GM12865 (cell line): ENCODE data around the gene TOX2.

Experiments used
- DNase-seq: peaks from one replicate; pipeline ENCODE4 v3.0.0; 2010; ENCODE audit warnings: low read depth
- H3K4me3 ChIP-seq: 2 replicates; pipeline ENCODE4 v1.5.1; 2011; ENCODE audit warnings: mild to moderate bottlenecking, low read depth, low read length, control low read depth
- TF ChIP-seq, protein P1 (sequence below): IDR thresholded peaks from 2 replicates; pipeline ENCODE4 v1.5.1; 2011; ENCODE audit warnings: low read length, control low read depth, low read depth, inconsistent platforms; ENCODE audit not compliant: insufficient read depth; ENCODE audit errors: missing control alignments

The TOX2 gene

DNA sequence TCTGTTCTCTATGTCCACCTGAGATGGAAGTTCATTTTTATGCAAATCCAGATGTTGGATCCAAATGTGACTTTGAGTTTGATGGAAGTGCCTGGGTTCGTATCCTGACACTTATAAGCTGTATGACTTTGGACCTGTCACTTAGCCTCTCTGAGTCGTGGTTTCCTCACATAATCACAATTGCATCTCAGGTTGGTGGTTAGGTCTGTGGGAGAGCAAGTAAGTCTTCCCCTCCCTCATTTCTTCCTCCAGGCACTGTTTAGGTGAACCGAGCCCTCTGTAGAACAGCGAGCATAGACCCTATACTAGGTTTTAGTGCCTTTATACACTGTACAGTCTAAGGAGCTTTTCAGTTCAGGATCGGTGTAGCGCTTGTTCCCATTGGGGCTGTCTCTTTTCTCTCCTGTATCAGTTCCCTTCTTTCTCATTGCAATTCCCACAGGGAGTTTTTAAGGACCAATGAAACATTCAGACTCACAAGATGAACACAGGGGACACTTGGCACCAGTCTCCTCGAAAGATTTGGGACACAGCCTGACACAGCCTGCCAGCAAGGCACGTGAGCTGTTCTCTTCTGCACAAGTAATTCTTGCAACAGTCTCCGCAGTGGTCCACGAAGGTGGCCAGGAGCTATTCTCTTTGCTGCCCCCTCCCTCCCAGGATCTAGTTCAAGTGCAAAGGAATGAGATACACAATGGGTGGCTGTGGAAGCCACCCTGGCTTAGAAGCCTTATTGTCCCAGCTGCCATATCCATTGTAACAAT, 11.8 kb downstream of the TOX2 start:
- TF ChIP-seq, protein P1, sequence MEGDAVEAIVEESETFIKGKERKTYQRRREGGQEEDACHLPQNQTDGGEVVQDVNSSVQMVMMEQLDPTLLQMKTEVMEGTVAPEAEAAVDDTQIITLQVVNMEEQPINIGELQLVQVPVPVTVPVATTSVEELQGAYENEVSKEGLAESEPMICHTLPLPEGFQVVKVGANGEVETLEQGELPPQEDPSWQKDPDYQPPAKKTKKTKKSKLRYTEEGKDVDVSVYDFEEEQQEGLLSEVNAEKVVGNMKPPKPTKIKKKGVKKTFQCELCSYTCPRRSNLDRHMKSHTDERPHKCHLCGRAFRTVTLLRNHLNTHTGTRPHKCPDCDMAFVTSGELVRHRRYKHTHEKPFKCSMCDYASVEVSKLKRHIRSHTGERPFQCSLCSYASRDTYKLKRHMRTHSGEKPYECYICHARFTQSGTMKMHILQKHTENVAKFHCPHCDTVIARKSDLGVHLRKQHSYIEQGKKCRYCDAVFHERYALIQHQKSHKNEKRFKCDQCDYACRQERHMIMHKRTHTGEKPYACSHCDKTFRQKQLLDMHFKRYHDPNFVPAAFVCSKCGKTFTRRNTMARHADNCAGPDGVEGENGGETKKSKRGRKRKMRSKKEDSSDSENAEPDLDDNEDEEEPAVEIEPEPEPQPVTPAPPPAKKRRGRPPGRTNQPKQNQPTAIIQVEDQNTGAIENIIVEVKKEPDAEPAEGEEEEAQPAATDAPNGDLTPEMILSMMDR: no peak
- no peak for DNase-seq
- H3K4me3 ChIP-seq: no peak overlapping the region

DNA sequence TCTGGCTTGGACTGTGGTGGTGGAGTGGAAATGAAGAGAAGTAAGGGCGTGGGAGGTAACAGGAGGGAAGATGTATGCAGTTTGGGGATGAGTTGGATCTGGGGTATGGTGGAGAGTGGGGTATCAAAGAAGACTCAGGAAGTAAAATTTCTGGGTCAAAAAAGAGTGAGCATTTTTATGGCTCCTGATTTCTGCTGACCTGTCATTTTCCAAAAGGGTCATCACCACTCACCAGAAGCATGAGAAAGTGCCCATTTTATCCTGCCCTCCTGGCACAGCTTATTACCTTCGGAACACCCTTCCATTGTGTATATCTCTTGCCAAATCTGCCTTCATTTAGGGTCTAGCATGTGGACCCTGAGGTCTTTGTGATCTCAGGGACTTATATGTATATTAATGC, 17.3 kb downstream of the TOX2 start:
- TF ChIP-seq, protein P1: no peak
- no peak for DNase-seq
- H3K4me3 ChIP-seq: no peak overlapping the region

DNA sequence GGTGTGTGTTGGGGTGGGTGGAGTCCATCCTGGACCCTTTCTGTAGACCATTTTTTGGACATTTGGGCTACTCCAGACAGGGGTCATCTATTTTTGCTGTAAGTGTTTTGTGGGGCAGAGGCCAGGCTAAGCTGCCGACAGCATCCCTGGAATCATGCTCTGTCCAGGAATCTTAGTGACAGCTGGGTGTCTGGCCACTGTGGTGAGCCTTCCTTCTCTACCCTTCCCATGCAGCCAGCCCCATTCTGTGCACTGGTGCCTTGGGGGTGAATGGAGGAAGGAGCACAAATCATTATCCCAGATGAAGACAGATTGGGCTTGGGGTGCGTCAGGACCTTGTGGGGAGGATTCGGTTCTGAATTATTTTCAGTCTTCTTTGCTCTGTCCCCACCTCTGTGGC, 20.2 kb downstream of the TOX2 start:
- DNase-seq: no peak

DNA sequence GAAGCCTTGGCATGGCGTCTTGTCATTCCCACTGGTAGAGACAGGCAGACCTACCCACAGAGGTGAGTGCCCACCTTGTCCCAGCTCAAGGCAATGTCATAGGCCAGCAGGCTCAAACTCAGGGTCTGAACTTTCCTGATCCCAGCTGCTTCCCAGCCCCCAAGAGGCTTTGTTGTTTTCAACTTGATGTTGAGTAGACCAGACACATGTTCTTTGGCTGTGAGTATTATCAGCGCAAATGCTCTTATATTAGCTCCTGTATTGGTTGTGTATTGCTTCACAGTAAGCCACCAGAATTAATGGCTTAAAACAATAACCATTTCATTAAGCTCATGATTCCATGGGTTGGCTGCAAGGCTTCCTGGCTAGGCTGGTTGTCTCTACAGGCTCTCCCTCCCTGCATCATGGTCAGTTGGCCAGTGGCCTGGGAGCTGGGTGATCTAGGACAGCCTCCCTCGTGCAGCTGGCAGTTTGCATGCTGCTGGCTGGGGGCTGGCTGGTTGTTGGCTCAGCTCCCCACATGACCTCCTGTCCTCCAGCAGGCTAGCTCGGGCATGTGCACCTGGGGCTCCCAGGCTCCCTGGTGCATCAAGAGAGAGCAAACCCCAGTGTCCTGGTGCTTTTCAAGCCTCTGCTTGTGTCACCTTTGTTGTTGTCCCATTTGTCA, 21.6 kb downstream of the TOX2 start:
- H3K4me3 ChIP-seq: no peak overlapping the region
- TF ChIP-seq, protein P1: no peak
- DNase-seq: no peak

More for the DNA sequence above, 20.2 kb downstream of the TOX2 start:
- TF ChIP-seq, protein P1: no peak
- no peak overlapping the region for H3K4me3 ChIP-seq

DNA sequence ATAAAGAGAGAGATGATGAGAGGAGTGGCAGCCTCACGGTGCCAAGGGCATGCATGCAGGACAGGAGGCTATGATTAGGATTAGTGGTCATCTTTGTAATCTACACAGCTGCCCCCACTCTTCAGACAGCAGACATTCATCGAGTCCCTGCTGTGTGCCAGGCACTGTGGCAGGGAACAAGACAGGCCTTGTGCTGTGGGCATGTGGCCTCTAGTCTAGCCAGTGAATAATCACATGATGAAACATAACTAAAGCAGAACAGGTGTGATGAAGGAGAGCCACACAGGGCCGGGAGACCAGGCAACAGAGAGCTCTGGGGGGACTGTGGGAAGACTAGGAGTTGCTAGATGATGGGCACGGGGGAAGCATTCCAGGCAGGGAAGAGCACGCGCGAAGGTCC, 22.2 kb downstream of the TOX2 start:
- TF ChIP-seq, protein P1: no peak
- no peak overlapping the region for H3K4me3 ChIP-seq
- DNase-seq: no peak

DNA sequence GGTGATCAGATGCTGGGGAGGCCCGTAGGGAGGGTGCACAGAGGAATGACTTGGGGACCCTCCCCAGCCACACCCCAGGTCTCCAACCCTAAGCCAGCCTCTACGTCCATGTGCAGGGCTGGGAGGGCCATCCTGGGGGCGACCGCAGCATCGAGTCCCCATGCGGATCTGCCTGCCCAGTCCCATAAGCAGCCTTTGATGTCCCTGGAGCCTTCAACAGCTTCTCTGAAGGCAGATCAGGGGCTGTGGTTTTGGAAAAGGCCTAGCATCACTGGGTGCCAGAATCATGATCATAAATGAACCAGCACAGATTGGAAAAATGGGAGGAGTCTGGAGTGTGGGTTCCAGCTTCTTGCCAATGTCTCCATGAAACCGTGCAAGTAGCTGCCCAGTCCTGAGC, 22.9 kb downstream of the TOX2 start:
- TF ChIP-seq, protein P1: no peak
- no peak for DNase-seq
- no peak overlapping the region for H3K4me3 ChIP-seq

DNA sequence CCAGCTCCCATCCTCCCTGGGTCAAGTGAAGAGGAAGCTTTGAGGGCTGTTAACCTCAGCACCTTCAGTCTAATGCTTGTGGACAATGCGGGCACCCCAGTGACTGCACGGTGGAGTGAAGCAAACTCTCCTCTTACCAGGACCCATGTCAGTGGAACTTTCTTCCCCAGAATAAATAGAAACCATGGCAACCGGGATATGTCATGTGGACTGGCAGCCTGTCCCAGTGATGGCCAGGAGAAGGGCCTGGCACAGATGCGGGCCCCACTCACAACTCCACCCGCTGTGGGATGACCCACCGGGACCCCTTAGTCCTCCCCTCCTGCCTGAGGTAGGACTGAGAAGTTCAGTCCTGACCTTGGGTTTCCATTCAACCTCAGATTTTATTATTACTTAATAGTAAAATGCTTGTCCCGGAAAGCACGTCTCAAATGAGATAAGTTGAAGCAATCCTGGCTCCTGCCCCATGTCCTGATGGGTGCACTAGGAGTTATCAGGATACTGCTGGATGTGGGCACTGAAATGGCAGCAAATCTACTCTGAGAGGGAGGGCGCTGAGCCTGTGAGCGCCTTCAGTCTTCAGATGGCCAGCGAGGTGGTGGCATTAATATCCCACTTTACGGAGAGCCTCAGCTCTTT, 23.5 kb downstream of the TOX2 start:
- no peak for DNase-seq
- TF ChIP-seq, protein P1: no peak
- no peak overlapping the region for H3K4me3 ChIP-seq
